GM23248 (cell line): ENCODE data around the gene CDC42EP3. TPM values are rescaled to one million over a fixed set of nuclear protein-coding genes. Genes with fewer than 3 reads are reported as not detected.

Experiments
- DNase-seq: peaks from one replicate; pipeline ENCODE4 v3.0.0-alpha.2; 2015
- H2AFZ ChIP-seq: fragments of 200-600 bp; sonication (generic); 2 replicates; pipeline ENCODE4 v1.6.1; 2016; ENCODE audit warnings: antibody characterized with exemption
- H3F3A ChIP-seq: fragments of 200-600 bp; sonication (generic); 2 replicates; pipeline ENCODE4 v1.6.1; 2016; ENCODE audit warnings: mild to moderate bottlenecking, antibody characterized with exemption, mixed run types; ENCODE audit not compliant: insufficient read depth
- H3K27ac ChIP-seq: fragments of 200-600 bp; sonication (generic); 2 replicates; pipeline ENCODE4 v1.5.1; 2016; ENCODE audit warnings: mild to moderate bottlenecking
- H3K27me3 ChIP-seq: fragments of 200-600 bp; sonication (generic); replicated peaks from 2 replicates; pipeline ENCODE4 v1.6.1; 2016; ENCODE audit warnings: mild to moderate bottlenecking; ENCODE audit not compliant: insufficient read depth
- H3K36me3 ChIP-seq: fragments of 200-600 bp; sonication (generic); 2 replicates; pipeline ENCODE4 v1.6.1; 2016; ENCODE audit warnings: low read depth, mild to moderate bottlenecking
- H3K4me1 ChIP-seq: fragments of 200-600 bp; sonication (generic); 2 replicates; pipeline ENCODE4 v1.6.1; 2016; ENCODE audit warnings: mild to moderate bottlenecking; ENCODE audit not compliant: insufficient read depth
- H3K4me2 ChIP-seq: fragments of 200-600 bp; sonication (generic); one replicate; pipeline ENCODE4 v1.6.1; 2016; ENCODE audit warnings: mild to moderate bottlenecking; ENCODE audit not compliant: unreplicated experiment
- H3K4me3 ChIP-seq: fragments of 200-600 bp; sonication (generic); 2 replicates; pipeline ENCODE4 v1.5.1; 2016; ENCODE audit warnings: mild to moderate bottlenecking
- H3K79me2 ChIP-seq: fragments of 200-600 bp; sonication (generic); 2 replicates; pipeline ENCODE4 v1.6.1; 2016; ENCODE audit warnings: mild to moderate bottlenecking; ENCODE audit not compliant: insufficient read depth
- H3K9ac ChIP-seq: fragments of 200-600 bp; sonication (generic); 2 replicates; pipeline ENCODE4 v1.6.1; 2016; ENCODE audit warnings: mild to moderate bottlenecking
- H3K9me2 ChIP-seq: fragments of 200-600 bp; sonication (generic); 2 replicates; pipeline ENCODE4 v1.6.1; 2016; ENCODE audit warnings: mixed run types, mild to moderate bottlenecking, moderate library complexity; ENCODE audit not compliant: insufficient read depth
- H3K9me3 ChIP-seq: fragments of 200-600 bp; sonication (generic); one replicate; pipeline ENCODE4 v1.6.1; 2017; ENCODE audit warnings: low read depth
- H4K20me1 ChIP-seq: fragments of 200-600 bp; sonication (generic); 2 replicates; pipeline ENCODE4 v1.6.0; 2016; ENCODE audit not compliant: insufficient read depth
- EZH2 ChIP-seq: fragments of 200-600 bp; sonication (generic); IDR thresholded peaks from 2 replicates; pipeline ENCODE4 v1.6.1; 2018; ENCODE audit warnings: antibody characterized with exemption, mild to moderate bottlenecking; ENCODE audit not compliant: insufficient read depth, poor library complexity, severe bottlenecking
- EZH2phosphoT487 ChIP-seq: fragments of 200-600 bp; sonication (generic); IDR thresholded peaks from 2 replicates; pipeline ENCODE4 v1.6.1; 2018; ENCODE audit warnings: antibody characterized with exemption, moderate library complexity, mild to moderate bottlenecking, low read depth; ENCODE audit not compliant: insufficient read depth
- WGBS, 2 experiments: methylation state at CpG; one replicate each; pipeline ENCODE4 v1.1.6; 2015 to 2017; ENCODE audit warnings: low lambda C conversion rate in 2 of 2, low coverage in 1 of 2; ENCODE audit errors: missing lambda C conversion rate in 2 of 2; 5-methylcytosine and 5-hydroxymethylcytosine counted together
- in situ Hi-C: fragments of 300-500 bp; cut with MboI; formaldehyde crosslinking; loops from 2 replicates; pipeline ENCODE4 v1.15.0; 2020
- polyA plus RNA-seq: library from polyadenylated mRNA; unstranded; fragments of >200 nt; fragmentation: Nextera tagmentation; extraction: Ambion mirVana; gene quantifications from 2 replicates; pipeline ENCODE4 v1.2.1, GENCODE V29; 2016
- total RNA-seq: library from RNA; depleted of rRNA; stranded (reverse); fragments of >200 nt; shearing (Covaris generic); gene quantifications from 2 replicates; pipeline ENCODE4 v1.2.3, GENCODE V29; 2014

The CDC42EP3 gene
- total and polyA plus RNA-seq, 2 experiments from 2014 or later, result 166 to 295 TPM

DNA sequence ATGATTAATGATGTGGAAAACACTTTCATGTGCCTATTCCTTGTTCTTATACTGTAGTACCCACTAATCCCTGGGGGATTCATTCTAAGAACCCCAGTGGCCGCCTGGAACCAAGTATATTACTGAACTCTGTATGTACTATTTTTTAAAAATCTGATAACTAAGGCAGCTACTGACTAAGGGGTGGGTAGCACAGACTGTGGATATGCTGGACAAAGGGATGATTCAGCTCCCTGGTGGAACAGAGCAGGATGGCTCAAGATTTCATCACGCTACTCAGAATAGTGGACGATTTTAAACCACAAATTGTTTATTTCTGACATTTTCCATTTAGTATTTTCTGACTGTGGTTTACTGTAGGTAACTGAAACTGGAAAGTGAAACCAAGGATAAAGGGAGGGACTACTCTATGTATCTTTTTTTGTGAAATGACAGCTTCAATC lies 41.8 kb upstream of the CDC42EP3 start:
- Histone ChIP-seq H3K9me3 (no peaks in the 10 kb centered on the region), H3K36me3 (no peaks in the 10 kb centered on the region), H3K27me3 (no peaks in the 10 kb centered on the region), H4K20me1 (no peaks in the 10 kb centered on the region), H3F3A (peaks cover 41% of the 10 kb centered on the region), H3K4me1 (peaks cover 40% of the 10 kb centered on the region), H3K79me2 (no peaks in the 10 kb centered on the region), H3K27ac (peak overlapping the region; percentile 81), H2AFZ (peak overlapping the region; percentile 20; the same call in 1 of the 2 replicates), H3K9ac (peak overlapping the region; percentile 63), H3K4me3 (peak overlapping the region; percentile 51), H3K4me2 (peak overlapping the region; percentile 44), H3K9me2 (no peaks in the 10 kb centered on the region)
- in situ Hi-C loops, result no loop called here
- TF ChIP-seq EZH2, result no peak
- no peak for TF ChIP-seq EZH2phosphoT487
- 4 to 6% methylated on average over 3 of the region's 3 CpGs for WGBS, 2 experiments
- peak; percentile 94 for DNase-seq

DNA sequence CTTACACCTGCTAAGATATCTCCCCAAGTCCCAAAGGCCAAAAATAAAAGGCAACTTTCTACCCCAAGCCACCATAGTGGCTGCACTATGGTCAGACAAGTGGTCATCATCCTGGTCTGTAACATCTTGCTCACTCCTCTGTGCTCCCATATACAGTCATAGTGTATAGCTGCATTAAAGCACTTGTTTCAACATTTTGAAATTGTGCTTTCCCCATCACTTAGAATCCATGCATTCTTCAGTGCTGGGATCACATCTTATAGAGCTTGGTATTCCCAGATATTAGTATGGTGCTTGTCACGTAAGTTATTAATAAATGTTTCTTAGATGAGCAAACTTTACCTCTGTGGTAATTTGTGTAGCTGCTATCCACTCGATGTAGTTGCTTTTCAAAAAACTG lies 40.4 kb upstream of the CDC42EP3 start:
- H3K9me3 ChIP-seq, result no peaks in the 10 kb centered on the region
- H3K27me3 ChIP-seq, result no peaks in the 10 kb centered on the region
- no peaks in the 10 kb centered on the region for H3K79me2 ChIP-seq
- peak overlapping the region; percentile 32 for H3K4me3 ChIP-seq
- H3K36me3 ChIP-seq, result no peaks in the 10 kb centered on the region
- peaks cover 41% of the 10 kb centered on the region for H3F3A ChIP-seq
- no peak overlapping the region for H2AFZ ChIP-seq
- peak overlapping the region; percentile 44 for H3K4me2 ChIP-seq
- WGBS, 2 experiments, result 15 to 17% methylated on average over 2 of the region's 2 CpGs
- TF ChIP-seq EZH2phosphoT487 (no peak), EZH2 (no peak)
- no peaks in the 10 kb centered on the region for H3K9me2 ChIP-seq
- in situ Hi-C loops, result no loop called here
- H3K27ac ChIP-seq, result peak overlapping the region; percentile 81
- H4K20me1 ChIP-seq, result no peaks in the 10 kb centered on the region
- peaks cover 43% of the 10 kb centered on the region for H3K4me1 ChIP-seq
- peak; percentile 77 for DNase-seq
- H3K9ac ChIP-seq, result peak overlapping the region; percentile 22; the same call in 1 of the 2 replicates

- in situ Hi-C loops, result no loop called here
- no peak overlapping the region for H2AFZ ChIP-seq
These were observed 39.9 kb upstream of the CDC42EP3 start for GRCh38 chr2:37711308-37711731.

DNA sequence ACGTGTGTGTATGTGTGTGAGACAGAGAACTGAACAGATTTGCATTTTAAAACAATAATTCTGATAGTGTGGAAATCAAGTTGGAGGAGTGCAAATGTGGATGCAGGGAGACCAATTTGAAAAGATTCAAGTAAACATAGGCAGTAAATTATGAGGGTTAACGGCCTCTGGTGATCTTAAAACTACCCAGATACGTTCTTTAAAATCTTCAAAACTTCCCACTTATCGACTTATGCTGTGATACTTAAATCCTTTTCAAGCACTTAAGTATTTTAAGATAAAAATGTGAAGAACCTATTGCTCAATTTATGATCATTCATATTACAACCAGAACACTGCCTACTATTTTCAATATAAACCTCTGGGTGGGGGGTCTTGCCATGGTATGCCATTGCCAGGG lies 37.7 kb upstream of the CDC42EP3 start:
- Histone ChIP-seq H3K9ac (no peak overlapping the region), H3K27me3 (no peaks in the 10 kb centered on the region), H3K4me1 (peaks cover 60% of the 10 kb centered on the region), H3K36me3 (no peaks in the 10 kb centered on the region), H3F3A (peaks cover 38% of the 10 kb centered on the region), H4K20me1 (no peaks in the 10 kb centered on the region), H3K79me2 (no peaks in the 10 kb centered on the region), H3K9me3 (no peaks in the 10 kb centered on the region), H3K4me3 (no peak overlapping the region), H3K9me2 (no peaks in the 10 kb centered on the region), H2AFZ (no peak overlapping the region), H3K4me2 (no peak overlapping the region), H3K27ac (no peak overlapping the region)
- in situ Hi-C loops, result no loop called here
- DNase-seq, result no peak
- TF ChIP-seq EZH2phosphoT487 (no peak), EZH2 (no peak)
- 83 to 86% methylated on average over 4 of the region's 4 CpGs for WGBS, 2 experiments

More at GRCh38 chr2:37711308-37711731, 39.9 kb upstream of the CDC42EP3 start:
- WGBS, 2 experiments, result 0% methylated on average over 1 of the region's 1 CpG
- Histone ChIP-seq H3K27ac (peak overlapping the region; percentile 81), H3K9me2 (no peaks in the 10 kb centered on the region), H3K4me3 (peak overlapping the region; percentile 32), H3K27me3 (no peaks in the 10 kb centered on the region), H3K4me2 (peak overlapping the region; percentile 44), H3K4me1 (peaks cover 47% of the 10 kb centered on the region), H3K9me3 (no peaks in the 10 kb centered on the region), H3K79me2 (no peaks in the 10 kb centered on the region), H3K9ac (peak overlapping the region; percentile 22; the same call in 1 of the 2 replicates), H3F3A (peaks cover 41% of the 10 kb centered on the region), H4K20me1 (no peaks in the 10 kb centered on the region), H3K36me3 (no peaks in the 10 kb centered on the region)
- no peak for TF ChIP-seq EZH2
- DNase-seq, result peak; percentile 92

GRCh38 chr2:37708146-37708545 lies 36.7 kb upstream of the CDC42EP3 start:
- 99 to 100% methylated on average over 2 of the region's 2 CpGs for WGBS, 2 experiments
- Histone ChIP-seq H4K20me1 (no peaks in the 10 kb centered on the region), H3K9me2 (no peaks in the 10 kb centered on the region), H3K4me3 (no peak overlapping the region), H3K27ac (no peak overlapping the region), H3K9me3 (no peaks in the 10 kb centered on the region), H3K9ac (no peak overlapping the region), H3F3A (peaks cover 30% of the 10 kb centered on the region), H3K36me3 (no peaks in the 10 kb centered on the region), H3K4me1 (peaks cover 51% of the 10 kb centered on the region), H3K4me2 (no peak overlapping the region), H3K27me3 (no peaks in the 10 kb centered on the region), H2AFZ (no peak overlapping the region), H3K79me2 (no peaks in the 10 kb centered on the region)
- in situ Hi-C loops, result no loop called here
- no peak for DNase-seq
- TF ChIP-seq EZH2 (no peak), EZH2phosphoT487 (no peak)
